NAMALWA (cell line): ENCODE data around the gene BAHCC1.

Experiments
- DNase-seq: peaks from one replicate; pipeline ENCODE4 v3.0.0-alpha.2; 2015; ENCODE audit warnings: low spot score

The BAHCC1 gene

GRCh38 chr17:81443269-81443668, 48.0 kb downstream of the BAHCC1 start:
- DNase-seq = no peak

- DNase-seq = no peak
These were observed 49.5 kb downstream of the BAHCC1 start for GRCh38 chr17:81444610-81445339.

GRCh38 chr17:81445642-81446503, 50.6 kb downstream of the BAHCC1 start:
- no peak for DNase-seq

- no peak for DNase-seq
These were observed 52.2 kb downstream of the BAHCC1 start for GRCh38 chr17:81447331-81447933.

GRCh38 chr17:81448442-81448841, 53.2 kb downstream of the BAHCC1 start:
- no peak for DNase-seq

- no peak for DNase-seq
These were observed 53.7 kb downstream of the BAHCC1 start for GRCh38 chr17:81448950-81449349.

GRCh38 chr17:81449351-81449750, 54.1 kb downstream of the BAHCC1 start:
- no peak for DNase-seq

- no peak for DNase-seq
These were observed 56.6 kb downstream of the BAHCC1 start for GRCh38 chr17:81451823-81452222.

- DNase-seq = no peak
These were observed 57.3 kb downstream of the BAHCC1 start for GRCh38 chr17:81452551-81452950.

GRCh38 chr17:81453076-81453475, 57.8 kb downstream of the BAHCC1 start:
- no peak for DNase-seq

GRCh38 chr17:81453712-81454111, 58.5 kb downstream of the BAHCC1 start:
- no peak for DNase-seq

GRCh38 chr17:81454473-81454872, 59.2 kb downstream of the BAHCC1 start:
- no peak for DNase-seq

- DNase-seq = no peak
These were observed 60.1 kb downstream of the BAHCC1 start for GRCh38 chr17:81455387-81455786.

- no peak for DNase-seq
These were observed 60.8 kb downstream of the BAHCC1 start for GRCh38 chr17:81456091-81456490.

- no peak for DNase-seq
These were observed 61.5 kb downstream of the BAHCC1 start for GRCh38 chr17:81456798-81457197.

- peak; percentile 26 for DNase-seq
These were observed 62.1 kb downstream of the BAHCC1 start for GRCh38 chr17:81457401-81457800.

- DNase-seq = peak; percentile 30
These were observed 62.8 kb downstream of the BAHCC1 start for GRCh38 chr17:81457917-81458555.

- DNase-seq = no peak
These were observed 63.4 kb downstream of the BAHCC1 start for GRCh38 chr17:81458628-81459027.

GRCh38 chr17:81459224-81459623, 64.0 kb downstream of the BAHCC1 start:
- no peak for DNase-seq

GRCh38 chr17:81459864-81460263, 64.6 kb downstream of the BAHCC1 start:
- no peak for DNase-seq

- no peak for DNase-seq
These were observed 65.7 kb downstream of the BAHCC1 start for GRCh38 chr17:81460856-81461460.
